Right lobe of liver (tissue), 6 donors: ENCODE results near the gene SLC8A1. TPM values are rescaled to one million over a fixed set of nuclear protein-coding genes. Genes with fewer than 3 reads are reported as not detected.

Source experiments
- ATAC-seq, 4 donors: fragments of 200-7000 bp; cut with Tn5 transposase; one replicate each; pipeline ENCODE4 v1.9.1; 2020; ENCODE audit warnings: mild to moderate bottlenecking in 4 of 4, moderate library complexity in 4 of 4
- DNase-seq, 3 donors: peaks; one replicate each; pipeline ENCODE4 v3.0.0-alpha.2; 2020
- H3K27ac ChIP-seq, 3 donors: fragments of 200-600 bp; one replicate each; pipeline ENCODE4 v1.8.0; 2022
- H3K27me3 ChIP-seq, 2 donors: fragments of 200-600 bp; one replicate each; pipeline ENCODE4 v1.8.0; 2022
- H3K36me3 ChIP-seq, 4 donors: fragments of 200-600 bp; sonication (generic) in 1 of 4; one replicate each; pipeline versions ENCODE4 v1.5.1 to v1.8.0; 2017 to 2022; ENCODE audit warnings: control low read depth in 1 of 4
- H3K4me1 ChIP-seq, 4 donors: fragments of 200-600 bp; sonication (generic) in 1 of 4; one replicate each; pipeline versions ENCODE4 v1.5.1 to v1.8.0; 2017 to 2022; ENCODE audit warnings: control low read depth in 1 of 4
- H3K4me3 ChIP-seq, 3 donors: fragments of 200-600 bp; one replicate each; pipeline ENCODE4 v1.8.0; 2022
- H3K9me3 ChIP-seq, 4 donors: fragments of 200-600 bp; sonication (generic) in 1 of 4; one replicate each; pipeline versions ENCODE4 v1.5.1 to v1.8.0; 2017 to 2022; ENCODE audit warnings: control low read depth in 1 of 4
- CTCF ChIP-seq, 4 donors: fragments of 200-600 bp in 3 of 4; fragments of 450-650 bp in 1 of 4; IDR thresholded peaks; one replicate each; pipeline versions ENCODE4 v1.5.1 to v1.8.0; 2016 to 2022; ENCODE audit warnings: antibody characterized with exemption in 4 of 4, mild to moderate bottlenecking in 2 of 4
- POLR2A ChIP-seq: fragments of 450-650 bp; IDR thresholded peaks from one replicate; pipeline ENCODE4 v1.6.1; 2017; ENCODE audit warnings: antibody characterized with exemption, mild to moderate bottlenecking
- WGBS: methylation state at CpG from one replicate; pipeline ENCODE4 v1.1.6; 2018; ENCODE audit warnings: low coverage, low lambda C conversion rate; ENCODE audit not compliant: insufficient coverage; ENCODE audit errors: missing lambda C conversion rate; 5-methylcytosine and 5-hydroxymethylcytosine counted together
- intact Hi-C, 2 donors: fragments of 100-400 bp; cut with DNase I; formaldehyde crosslinking; loops; one replicate each; pipeline versions ENCODE4 v1.11.2 to v1.14.1; 2022
- total RNA-seq, 6 experiments: library from RNA; depleted of rRNA in 2 of 6; stranded (reverse); fragments of >200 nt in 2 of 6; fragmentation: NEBNext Ultra II Directional in 3 of 6; extraction: Animal tissue kit (Norgen Biotek cat#: 25700) in 3 of 6; gene quantifications; one replicate each; pipeline versions ENCODE4 v1.1.0 to v1.2.4, GENCODE V29; 2016 to 2023
- donor health status: DM: no; HTN: yes; CAD: no.
- donor health status: DM: no; HTN: no; CAD: no.
- donor health status: DM: no; HTN: no; CAD: no.
- donor health status: DM: no; HTN: yes; CAD: no.
- donor health status: DM: no; HTN: yes; CAD: no.

Gene SLC8A1
- total RNA-seq, 6 experiments from 2014 or later, result 3.3 to 12.1 (median 4.9) TPM

- H3K27me3 ChIP-seq, result no peaks in the 10 kb centered on the region
- no peak overlapping the region for H3K27ac ChIP-seq
- DNase-seq (no peak), ATAC-seq (no peak)
- no peaks in the 10 kb centered on the region for H3K9me3 ChIP-seq
- intact Hi-C loops, result no loop called here
- no peak overlapping the region for H3K4me3 ChIP-seq
- no peaks in the 10 kb centered on the region for H3K4me1 ChIP-seq
- no peak for TF ChIP-seq CTCF (IDR thresholded peaks at IDR 0.05)
- TF ChIP-seq POLR2A, result no peak
- H3K36me3 ChIP-seq, result no peaks in the 10 kb centered on the region
Observed at GRCh38 chr2:40193670-40194026, 258.2 kb downstream of the SLC8A1 start.

GRCh38 chr2:40192864-40193669, 258.8 kb downstream of the SLC8A1 start:
- no peak overlapping the region for H3K4me3 ChIP-seq
- H3K4me1 ChIP-seq, result no peaks in the 10 kb centered on the region
- 48% methylated on average over 6 of the region's 6 CpGs for WGBS
- no peak for ATAC-seq
- no peaks in the 10 kb centered on the region for H3K36me3 ChIP-seq
- H3K27ac ChIP-seq, result no peak overlapping the region
- intact Hi-C loops, result no loop called here
- TF ChIP-seq CTCF (IDR thresholded peaks at IDR 0.05) (no peak), POLR2A (no peak)
- H3K9me3 ChIP-seq, result no peaks in the 10 kb centered on the region
- DNase-seq, result no peak
- no peaks in the 10 kb centered on the region for H3K27me3 ChIP-seq

GRCh38 chr2:40190457-40190856, 261.4 kb downstream of the SLC8A1 start:
- DNase-seq, result no peak
- WGBS, result 54% methylated on average over 5 of the region's 5 CpGs
- intact Hi-C loops, result no loop called here
- no peak for ATAC-seq
- no peak for TF ChIP-seq CTCF (IDR thresholded peaks at IDR 0.05)
- TF ChIP-seq POLR2A, result no peak
- no peaks in the 10 kb centered on the region for H3K27me3 ChIP-seq
- no peak overlapping the region for H3K27ac ChIP-seq
- no peaks in the 10 kb centered on the region for H3K4me1 ChIP-seq
- no peaks in the 10 kb centered on the region for H3K9me3 ChIP-seq
- no peak overlapping the region for H3K4me3 ChIP-seq
- no peaks in the 10 kb centered on the region for H3K36me3 ChIP-seq

- Histone ChIP-seq H3K36me3 (no peaks in the 10 kb centered on the region), H3K9me3 (no peaks in the 10 kb centered on the region), H3K27ac (no peak overlapping the region), H3K4me3 (no peak overlapping the region), H3K4me1 (no peaks in the 10 kb centered on the region), H3K27me3 (no peaks in the 10 kb centered on the region)
- 61% methylated on average over 5 of the region's 5 CpGs for WGBS
- TF ChIP-seq POLR2A, result no peak
- no peak for TF ChIP-seq CTCF (IDR thresholded peaks at IDR 0.05)
- DNase-seq (no peak), ATAC-seq (no peak)
- intact Hi-C loops, result no loop called here
Observed at GRCh38 chr2:40189881-40190280, 262.0 kb downstream of the SLC8A1 start.

- Histone ChIP-seq H3K36me3 (no peaks in the 10 kb centered on the region), H3K27me3 (no peaks in the 10 kb centered on the region), H3K4me3 (no peak overlapping the region), H3K27ac (no peak overlapping the region), H3K4me1 (no peaks in the 10 kb centered on the region), H3K9me3 (no peaks in the 10 kb centered on the region)
- no peak for DNase-seq
- ATAC-seq, result no peak
- WGBS, result 52% methylated on average over 4 of the region's 5 CpGs
- intact Hi-C loops, result no loop called here
- TF ChIP-seq POLR2A (no peak), CTCF (IDR thresholded peaks at IDR 0.05) (no peak)
Observed at GRCh38 chr2:40187054-40187453, 264.8 kb downstream of the SLC8A1 start.
